T-helper 2 cell (primary cell): Measurements from ENCODE around the gene LDLRAD4.

ENCODE experiments used
- DNase-seq, 5 experiments: peaks; one replicate each; pipeline versions ENCODE4 v3.0.0 to v3.0.0-alpha.2; 2012 to 2022

Gene LDLRAD4

DNA sequence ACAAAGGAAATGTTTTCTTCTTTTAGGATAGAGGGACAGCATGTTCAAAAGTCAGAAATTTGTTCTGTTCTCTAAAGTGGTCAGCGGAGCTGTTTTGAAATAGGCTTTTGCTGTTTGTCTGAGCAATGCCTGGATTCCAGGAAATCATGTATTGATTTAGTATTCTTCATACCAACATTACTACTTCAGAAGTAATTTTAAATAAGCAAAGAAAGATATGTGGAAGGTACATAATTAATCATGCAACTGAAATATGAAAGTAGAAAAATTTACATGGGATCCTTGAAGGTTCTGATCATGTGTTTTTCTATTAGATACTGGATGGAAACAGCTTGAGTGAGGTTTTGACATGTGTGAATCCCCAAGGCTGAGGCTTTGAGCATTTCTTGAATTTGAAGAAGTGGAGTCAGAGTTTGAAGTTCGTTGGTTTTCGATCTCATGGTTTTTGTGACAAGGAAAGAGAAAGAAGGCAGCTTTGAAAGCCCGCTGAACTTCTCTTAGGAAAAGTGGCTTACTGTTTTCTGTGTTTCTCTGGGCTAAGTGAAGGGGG lies 220.0 kb downstream of the LDLRAD4 start:
- no peak for DNase-seq

DNA sequence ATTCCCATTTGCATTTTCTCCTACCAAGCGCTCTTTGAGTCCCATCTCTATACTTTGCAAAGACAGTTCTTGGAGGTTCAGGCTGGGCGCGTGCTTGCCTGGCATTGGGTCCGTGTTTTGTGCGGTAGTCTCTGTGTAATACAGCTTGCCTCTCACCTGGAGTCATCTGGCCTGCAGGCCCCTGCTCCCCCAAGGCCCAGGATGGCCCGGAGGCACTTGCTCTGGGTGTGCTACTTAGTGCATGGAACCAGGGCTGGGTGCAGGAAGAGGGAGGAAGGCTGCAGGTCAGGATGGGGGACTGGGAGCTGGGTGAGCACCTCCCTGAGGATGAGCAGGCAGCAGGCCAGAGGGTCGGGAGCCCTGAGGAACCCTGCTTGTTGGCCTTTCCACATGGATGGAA lies 220.9 kb downstream of the LDLRAD4 start:
- no peak for DNase-seq

DNA sequence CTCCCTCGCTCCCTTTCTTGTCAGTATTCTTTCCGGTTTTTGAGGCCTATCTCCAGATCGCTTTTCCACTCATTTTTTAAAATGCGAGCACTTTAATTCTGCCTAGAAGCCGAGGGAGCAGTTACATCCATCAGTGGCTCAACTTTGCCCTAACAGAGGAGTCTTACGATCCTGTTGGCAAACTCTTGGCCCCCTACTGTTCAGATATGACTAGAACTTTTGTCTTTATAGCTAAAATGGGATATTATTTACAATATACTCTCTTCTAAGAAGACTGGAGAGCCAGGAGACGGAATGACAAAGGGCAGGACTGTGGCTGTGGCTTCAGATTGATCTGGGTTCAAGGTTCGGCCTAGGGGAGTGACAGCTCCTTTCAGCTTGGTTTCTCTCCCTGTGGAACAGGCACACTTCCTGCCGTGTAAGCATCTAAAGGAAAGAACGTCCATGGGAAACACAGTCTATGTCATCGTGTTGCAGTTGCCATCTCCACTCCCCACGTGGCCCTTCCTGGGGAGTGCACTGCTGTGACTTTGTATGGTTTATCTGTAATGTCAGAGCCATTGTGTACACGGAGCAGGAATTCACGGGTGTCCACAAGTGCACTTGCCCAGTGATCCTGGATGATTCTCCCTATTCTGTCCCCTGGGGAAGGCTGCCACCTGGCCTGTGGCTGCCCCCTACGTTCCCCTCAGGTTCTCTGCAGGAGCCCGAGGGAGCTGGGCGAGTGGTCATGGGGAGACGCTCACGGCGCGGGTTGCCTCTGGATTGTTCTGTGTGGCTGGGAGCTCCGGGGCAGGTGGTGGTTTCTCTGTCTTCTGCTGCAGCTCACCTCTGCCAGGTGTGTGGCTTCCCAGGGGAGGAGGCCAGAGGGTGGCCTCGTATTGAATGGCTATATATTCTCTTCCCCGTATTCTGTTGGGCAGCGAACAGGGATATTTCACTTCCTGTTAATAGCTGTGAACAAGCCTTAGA lies 222.0 kb downstream of the LDLRAD4 start:
- no peak for DNase-seq

DNA sequence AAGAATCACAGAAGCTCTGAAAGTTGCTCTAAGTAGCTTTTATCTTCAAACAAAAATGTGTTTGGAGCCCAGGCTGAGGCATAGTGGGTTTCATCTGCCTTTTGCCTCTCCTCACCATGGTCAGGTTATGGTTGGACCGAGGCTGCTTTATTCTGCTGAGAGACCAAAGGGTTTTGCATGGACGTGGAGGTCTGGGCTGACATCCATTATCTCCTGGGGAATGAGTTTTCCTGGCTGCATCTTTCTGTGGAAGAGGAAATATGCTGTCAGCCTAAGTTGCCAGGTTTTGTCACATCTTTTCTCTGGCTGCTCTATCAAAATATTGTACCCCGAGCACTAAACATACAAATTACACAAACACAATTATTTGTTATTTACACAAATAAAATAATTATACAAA lies 223.2 kb downstream of the LDLRAD4 start:
- DNase-seq, result no peak

DNA sequence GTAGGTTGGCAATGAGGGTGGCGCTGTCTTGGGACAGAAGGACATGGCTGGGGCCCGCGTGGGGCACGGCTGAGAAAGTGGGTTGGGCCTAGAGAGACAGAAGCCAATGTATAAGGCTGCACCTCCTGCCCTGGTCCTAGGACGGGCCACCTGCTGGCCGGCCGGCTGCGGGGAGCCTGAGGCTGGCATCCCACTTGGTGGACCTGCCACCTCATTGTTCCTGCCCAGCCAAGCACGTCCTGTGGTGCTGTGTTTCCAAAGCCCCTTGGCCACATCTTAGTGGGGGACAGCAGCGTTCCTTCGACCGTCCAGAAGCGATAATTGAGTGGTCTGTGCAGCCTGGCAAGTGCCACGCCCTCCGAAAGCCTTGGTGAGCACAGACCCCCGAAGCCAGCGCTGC lies 223.9 kb downstream of the LDLRAD4 start:
- no peak for DNase-seq

DNA sequence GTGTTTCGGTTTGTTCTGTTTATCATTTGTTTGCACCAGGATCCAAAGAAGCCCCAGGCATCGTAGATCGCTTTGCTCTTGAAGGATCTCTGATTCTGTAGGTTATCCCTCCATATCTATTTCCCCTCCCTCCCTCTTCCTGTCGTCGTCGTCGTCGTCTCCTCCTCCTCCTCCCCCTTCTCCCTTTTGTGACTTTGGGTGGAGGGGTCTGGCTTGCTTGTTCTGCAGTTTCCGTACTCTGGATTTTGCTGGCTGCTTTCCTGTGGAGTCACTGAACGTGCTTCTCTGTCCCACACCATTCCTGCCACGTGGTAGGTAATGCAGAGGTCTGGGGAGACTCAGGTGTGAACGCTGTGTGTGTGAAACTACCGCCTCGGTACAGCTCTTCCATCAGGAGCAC lies 225.0 kb downstream of the LDLRAD4 start:
- DNase-seq, result no peak

DNA sequence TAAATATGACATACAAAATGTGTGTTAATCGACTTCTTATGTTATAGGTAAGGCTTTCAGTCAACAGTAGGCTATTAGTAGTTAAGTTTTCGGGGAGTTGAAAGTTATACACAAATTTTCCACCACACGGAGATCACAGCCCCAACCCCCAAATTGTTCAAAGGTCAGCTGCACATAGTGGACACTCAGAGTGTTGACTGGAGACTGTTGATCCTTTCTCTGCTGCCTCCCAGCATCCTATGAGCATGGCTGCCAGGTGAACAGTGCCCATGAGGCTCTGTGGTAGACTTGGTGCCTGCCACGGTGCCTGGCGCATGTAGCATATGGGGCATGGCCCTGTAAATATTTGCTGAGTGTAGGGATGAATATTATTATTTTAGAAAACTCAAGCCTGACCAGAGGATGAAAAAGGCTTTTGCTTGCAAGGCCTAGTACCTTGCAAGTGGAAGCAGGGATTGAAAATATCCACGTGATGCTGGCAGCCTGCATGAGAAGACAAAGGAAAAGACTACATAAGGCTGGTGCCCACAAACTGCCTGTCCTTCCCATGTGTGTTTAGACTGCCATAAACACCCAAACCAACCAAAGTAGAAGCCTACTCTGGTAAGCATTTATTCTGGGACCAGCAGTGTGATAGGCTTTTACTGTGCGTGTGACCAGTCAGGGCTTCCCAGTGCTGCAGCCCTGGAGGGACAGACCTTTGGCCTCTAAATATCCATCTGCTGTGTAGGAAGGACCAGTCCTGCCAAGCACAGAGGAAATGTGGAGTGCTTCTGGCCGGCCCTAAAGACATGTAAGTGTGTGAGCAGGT lies 226.1 kb downstream of the LDLRAD4 start:
- no peak for DNase-seq

DNA sequence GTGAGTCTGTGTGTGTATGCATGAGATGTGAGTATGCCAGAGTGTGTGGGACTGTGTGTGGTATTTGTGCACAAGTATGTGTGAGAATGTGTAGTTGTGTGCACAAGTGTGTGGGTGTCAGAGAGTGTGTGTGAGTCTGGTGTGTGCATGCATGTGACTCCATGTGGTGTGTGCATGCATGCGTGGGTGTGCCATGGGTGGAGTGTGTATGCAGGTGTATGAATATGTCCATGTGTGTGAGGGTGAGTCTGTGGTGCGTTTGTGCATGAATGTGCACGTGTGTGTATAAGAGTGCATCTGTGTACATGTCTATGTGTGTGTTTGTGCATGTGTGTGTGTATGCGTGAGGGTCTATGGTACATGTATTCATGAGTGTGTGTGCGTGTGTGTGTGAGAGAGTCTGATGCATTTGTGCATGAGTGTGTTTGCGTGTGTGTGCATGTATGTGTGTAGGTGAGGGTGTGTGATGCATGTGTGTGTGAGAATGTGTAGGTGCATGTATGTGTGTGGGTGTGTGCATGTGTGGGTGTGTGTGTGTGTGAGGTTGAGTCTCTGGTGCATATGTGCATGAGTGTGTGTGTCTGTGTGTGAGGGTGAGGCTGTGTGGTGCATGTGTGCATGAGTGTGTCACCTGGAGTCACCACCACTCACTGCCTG lies 226.8 kb downstream of the LDLRAD4 start:
- DNase-seq, result no peak

DNA sequence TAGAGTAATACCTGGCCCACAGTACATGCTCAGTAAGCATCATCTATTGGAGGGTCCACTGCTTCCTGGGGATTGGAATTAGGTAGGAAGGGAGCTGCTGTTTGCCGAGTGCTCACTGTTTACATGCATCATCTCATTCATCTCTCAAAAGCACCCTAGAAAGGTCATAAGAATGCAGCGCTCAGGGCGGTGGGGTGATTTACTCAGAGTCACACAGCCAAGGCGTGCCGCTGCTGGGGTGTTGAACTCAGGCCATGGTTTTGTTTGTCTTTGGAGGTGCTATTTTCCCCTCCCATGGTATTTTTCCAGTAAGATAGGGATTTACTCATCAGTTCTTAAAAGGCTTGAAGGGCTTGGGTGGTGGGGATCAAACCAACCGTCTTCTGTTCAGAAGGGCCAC lies 227.5 kb downstream of the LDLRAD4 start:
- DNase-seq, result no peak

DNA sequence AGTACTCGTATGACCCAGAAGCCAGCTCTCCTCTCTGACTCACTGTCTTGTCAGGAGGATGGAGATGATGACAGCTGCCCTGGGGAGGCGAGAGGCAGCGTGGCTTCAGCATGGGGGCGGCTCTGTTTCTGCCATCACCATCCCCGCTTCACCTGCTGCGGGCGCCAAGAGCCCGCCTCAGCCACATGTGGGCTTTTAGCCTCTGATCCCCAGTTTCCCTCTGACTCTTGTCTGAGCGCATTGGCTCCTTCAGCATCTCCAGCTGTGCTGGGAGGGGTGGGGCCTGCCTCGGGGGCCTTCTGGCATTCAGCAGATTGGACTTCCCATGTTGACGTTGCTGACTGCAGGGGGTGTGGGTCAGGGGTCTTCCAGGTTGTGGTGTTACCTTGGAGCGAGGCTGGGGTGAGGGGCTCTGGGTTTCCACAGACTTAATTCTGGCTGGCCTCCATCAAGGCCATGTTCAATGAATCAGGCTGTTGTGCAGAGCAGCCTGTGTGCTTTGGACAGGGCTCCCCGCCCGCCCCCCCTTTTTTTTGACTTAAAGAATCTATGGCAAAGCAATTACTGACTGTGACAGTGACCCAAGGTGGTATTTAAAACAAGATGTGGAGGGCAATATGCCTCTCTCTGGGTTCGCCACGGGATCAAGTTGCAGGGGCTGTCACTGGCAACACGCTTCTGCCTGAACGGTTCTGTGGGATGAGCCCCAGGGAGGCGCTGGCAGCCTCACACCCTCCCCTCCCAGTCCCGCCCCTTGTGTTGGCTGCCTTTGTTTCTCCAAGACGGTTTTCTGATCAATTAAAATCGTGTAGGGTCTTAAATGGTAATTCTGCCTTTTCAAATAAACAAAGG lies 228.3 kb downstream of the LDLRAD4 start:
- DNase-seq, result no peak

DNA sequence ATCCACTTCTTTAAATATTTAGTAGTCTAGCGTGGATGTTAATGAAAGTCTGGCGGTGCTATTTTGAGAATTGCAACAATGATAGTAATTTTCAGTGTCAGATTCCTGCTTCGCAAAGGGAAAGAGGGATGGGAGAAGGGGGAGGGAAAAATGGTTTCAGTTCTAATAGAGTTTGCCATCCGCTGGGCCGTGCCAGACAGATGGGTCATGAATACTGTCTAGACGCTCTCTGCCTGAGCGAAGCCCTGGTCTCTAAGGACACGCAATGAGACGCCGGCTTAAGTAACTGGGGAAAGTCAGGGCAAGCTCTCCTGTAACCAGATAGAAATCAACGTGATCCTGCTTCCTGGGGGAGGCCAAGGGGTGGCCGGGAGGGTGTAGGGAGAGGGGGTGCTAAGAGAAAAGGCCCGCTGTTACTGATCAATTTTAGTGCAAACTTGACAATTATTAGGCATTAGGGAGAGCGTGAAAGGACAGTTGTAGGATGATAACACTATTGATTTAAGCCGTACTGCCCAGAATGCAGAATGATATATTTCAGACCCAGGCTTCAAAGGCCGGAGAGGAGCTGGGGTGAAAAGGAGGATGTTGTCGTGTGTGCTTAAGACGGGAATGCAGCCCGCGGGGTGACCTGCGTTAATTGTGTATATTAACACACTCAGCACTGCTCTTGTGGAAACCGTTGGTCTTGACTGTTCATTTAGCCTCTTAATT lies 229.2 kb downstream of the LDLRAD4 start:
- DNase-seq, result no peak

DNA sequence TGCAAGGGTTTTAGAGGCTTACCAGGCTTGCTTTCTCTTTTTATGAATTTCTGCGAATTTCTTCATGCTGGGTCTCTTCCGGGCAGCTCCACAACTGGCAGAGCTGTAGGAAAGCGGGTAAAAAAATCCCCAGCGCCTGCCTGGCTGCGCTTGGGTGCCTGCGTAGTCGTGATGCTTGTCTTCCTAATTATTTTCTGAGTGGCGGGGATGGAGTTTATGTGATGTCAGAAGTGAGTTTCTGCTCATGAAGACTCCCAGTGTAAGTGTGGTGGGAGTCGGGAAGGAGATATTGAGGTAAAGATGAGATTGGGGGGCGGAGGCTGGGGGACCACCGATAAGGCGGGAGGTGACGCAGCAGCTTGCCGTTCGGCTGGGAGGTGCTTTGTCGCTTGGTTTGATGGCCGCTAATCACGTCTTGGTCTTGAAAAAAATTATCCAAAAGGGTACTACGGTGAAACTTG lies 229.8 kb downstream of the LDLRAD4 start:
- DNase-seq, result no peak

DNA sequence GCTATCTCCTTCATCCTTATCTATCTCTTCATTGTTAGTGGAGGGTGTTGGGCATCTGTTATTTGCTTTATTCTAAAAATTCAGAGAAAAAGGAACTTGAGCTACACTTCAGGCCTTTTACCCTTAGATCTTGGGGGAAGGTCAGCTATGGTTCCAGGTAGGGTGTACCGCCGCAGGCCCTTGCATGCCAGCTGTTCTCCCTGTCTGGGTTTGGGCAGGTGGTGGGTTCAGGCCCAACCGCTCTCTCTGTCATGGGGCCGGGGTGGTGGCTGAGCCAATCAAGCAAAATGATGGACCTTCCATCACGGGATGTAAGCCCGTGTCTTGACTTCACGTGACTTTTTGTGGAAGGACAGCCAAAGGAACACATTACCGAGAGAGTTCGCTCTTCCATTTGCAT lies 231.1 kb downstream of the LDLRAD4 start:
- no peak for DNase-seq

DNA sequence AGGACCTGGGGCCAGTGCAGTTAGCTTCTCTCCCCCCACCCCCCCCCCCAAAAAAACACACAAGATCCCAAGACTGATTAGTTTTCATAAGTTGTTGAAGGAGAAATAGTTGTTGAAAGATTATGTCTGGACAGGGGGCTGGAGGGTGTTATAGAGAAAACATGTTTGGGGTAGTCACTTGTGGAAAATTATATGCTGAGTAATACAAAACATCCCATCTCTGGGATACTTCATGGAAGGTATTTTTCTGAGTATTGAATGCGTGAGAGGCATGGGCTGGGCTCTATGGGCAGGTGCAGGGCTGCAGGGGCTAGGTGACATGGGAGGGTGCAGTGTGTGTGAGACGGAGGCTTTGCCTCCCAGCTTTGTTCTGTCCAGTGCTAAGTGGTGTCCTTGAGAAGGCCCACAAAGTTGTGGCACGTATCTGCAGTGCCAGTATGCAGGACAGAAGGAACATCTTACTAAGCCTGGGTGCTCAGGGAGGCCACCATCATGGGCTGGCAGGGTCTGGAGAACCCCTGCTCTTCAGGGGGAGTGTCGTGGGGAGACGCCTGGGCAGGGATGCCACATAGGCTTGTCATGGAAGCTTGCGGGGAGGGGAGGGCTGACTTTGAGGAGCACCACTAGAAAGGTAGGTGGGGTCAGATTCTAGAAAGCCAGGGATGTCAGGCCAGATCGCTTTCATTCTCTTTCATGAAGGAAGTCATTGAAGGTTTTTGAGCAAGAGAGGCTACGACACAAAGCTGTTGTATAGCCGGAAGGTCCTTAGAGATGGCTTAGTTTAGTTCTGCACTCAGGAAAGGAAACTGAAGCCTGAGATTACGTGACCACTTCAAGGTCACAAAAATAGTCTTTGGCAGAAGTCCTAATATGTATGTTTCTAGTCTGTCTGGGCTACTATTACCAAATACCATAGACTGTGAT lies 232.0 kb downstream of the LDLRAD4 start:
- no peak for DNase-seq

DNA sequence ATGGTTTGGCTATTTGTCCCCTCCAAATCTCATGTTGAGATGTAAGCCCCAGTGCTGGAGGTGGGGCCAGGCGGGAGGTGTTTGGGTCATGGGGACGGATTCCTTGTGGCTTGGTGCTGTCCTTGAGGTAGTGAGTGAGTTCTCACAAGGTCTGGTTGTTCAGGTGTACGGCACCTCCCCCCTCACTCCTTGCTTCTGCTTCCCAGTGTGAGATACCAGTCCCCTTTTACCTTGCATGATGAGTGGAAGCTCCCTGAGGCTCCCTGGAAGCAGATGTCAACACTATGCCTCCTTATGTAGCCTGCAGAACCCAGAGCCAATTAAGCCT lies 232.6 kb downstream of the LDLRAD4 start:
- no peak for DNase-seq

DNA sequence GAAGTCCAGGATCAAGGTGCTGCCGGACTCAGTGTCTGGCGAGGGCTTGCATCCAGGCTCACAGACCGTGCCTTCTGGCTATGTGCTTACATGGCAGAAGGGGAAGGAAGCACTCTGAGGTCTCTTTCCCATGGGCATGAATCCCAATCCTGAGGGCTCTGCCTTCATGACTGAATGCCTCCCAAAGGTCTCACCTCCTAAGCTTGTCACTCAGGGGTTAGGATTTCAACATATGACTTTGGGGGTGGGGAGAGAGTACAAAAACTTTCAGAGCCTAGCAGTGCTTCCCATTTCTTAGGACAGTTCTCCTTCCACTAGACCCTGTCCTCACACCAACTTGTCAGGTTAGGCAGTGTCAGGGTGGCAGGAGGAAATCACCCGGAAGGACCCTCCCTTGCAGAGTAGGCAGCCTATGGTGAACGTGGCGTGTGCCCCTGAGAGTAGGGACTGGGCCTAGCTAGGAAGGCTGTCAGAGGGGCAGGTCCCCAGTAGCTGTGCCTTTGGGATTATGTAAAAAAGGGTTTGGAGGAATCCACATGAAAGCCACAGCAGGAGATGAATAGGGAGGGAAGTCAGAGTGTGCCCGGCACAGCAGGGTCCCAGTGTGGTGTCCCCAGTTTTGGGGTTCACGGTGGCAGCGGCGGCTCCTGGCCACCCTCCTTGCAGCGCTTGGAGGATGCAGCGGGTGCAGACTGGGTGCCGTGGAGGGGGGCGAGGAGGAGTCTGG lies 233.3 kb downstream of the LDLRAD4 start:
- DNase-seq, result no peak

DNA sequence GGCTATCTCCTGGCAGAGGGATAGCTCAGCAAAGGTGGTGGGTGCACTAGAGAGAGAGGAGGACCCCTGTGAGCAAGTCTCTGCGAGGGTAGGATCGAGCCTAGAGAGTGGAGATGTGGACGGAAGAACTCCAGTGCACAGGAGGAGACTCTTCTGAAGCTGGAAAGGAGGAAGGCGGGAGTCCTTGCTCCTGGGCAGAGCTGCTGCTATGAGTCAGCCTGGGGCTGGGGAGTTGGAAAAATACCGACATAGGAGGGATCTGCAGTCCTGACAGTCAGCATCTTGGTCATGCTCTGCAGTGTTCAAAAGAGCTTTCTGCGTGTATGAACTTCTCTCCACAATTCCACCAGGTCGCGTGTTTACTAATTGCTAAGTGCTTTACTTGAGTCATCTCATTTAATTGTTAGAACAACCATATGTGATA lies 233.8 kb downstream of the LDLRAD4 start:
- no peak for DNase-seq

DNA sequence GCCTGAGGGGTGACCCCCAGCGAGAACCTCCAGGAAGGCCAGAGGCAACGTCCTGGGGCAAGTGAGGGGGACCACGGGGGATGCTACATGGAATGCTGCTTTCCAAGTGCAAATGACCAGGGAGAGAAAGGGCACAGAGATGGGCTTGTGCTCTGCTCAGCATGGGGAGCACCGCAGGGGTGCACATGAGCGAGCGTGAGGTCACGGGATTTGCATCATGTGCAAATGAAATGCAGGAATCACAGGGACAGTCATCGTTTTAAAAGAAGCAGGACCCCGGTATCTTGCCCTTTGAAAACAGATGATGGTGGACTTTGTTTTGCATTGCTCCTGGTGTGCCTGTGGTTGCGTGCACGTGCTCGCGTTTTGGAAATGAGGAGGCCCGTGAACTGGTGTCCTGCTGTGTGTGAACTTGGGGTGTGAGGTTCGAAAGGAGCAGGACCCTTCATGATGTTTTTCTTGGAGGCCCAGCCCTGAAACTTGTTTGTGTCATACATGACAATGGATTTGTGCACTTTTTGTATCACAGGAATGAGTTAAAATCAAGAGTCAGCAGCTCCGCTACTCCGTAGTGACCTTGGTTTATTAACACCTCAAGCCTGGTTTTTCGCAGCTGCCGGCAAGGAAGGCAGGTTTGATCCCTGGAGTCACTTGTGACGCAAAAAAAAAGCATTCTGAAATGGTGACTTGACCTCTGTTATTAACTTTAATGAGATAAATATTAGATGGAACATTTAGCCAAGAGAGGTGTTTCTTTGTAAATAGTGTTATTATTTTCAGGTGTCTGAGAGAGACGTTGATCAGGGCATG lies 234.5 kb downstream of the LDLRAD4 start:
- DNase-seq, result no peak

DNA sequence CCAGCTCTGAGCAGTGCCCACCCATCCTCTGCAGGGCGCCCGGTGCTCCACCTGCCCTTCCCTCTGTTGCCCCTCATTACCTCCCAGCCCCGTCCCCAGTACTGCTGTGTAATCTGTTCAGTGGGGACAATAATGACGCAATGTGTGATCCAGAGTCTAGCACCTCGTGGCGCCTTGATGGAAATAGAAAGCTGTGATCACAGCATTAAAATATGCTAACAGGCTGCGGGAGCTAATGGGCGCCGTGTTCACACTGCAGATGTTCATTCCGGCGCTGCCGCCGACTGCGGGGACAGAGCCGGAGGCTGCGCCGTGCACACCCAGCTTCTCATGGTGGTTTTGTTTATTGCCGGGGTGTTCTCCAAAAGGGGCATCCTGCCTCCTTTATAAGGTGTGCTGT lies 235.2 kb downstream of the LDLRAD4 start:
- DNase-seq, result no peak
